ENCODE data around the gene GSTA2. TPM values are rescaled to one million over a fixed set of nuclear protein-coding genes. Genes with fewer than 3 reads are reported as not detected.
"Not testable (repeated sequence)": the region's sequence is repeated elsewhere in the genome, so short reads cannot be mapped to it uniquely, and the experiment has no call there.

The GSTA2 gene
- total and polyA plus RNA-seq, 8 donors, result 0.13 to 2.7 TPM; not detected in 6

DNA sequence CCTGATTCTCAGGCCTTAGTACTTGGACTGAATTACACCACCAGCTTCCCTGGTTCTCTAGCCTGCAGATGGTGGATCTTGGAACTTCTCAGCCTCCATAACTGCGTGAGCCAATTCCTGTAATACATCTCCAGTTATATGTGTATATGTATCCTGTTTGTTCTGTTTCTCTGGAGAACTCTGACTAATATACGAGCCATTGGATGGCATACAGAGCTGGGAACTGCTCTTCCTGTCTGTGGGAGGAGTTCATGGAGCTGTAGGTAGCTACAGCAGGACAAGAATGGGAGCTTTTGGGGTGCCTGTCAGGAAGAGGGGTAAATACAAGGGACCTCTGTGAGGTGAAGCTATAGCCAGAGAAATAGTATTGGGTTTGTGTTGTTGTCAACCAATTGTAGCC lies 51.1 kb downstream of the GSTA2 start:
- TF ChIP-seq, protein P1, sequence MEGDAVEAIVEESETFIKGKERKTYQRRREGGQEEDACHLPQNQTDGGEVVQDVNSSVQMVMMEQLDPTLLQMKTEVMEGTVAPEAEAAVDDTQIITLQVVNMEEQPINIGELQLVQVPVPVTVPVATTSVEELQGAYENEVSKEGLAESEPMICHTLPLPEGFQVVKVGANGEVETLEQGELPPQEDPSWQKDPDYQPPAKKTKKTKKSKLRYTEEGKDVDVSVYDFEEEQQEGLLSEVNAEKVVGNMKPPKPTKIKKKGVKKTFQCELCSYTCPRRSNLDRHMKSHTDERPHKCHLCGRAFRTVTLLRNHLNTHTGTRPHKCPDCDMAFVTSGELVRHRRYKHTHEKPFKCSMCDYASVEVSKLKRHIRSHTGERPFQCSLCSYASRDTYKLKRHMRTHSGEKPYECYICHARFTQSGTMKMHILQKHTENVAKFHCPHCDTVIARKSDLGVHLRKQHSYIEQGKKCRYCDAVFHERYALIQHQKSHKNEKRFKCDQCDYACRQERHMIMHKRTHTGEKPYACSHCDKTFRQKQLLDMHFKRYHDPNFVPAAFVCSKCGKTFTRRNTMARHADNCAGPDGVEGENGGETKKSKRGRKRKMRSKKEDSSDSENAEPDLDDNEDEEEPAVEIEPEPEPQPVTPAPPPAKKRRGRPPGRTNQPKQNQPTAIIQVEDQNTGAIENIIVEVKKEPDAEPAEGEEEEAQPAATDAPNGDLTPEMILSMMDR (IDR thresholded peaks at IDR 0.05), result no peak
- no peak overlapping the region for H3K4me3 ChIP-seq
- H3K9me3 ChIP-seq, result peaks cover 0 to 10% of the 10 kb centered on the region in 2 donors
- H3K36me3 ChIP-seq, result no peaks in the 10 kb centered on the region
- no peak overlapping the region for H3K27ac ChIP-seq
- no peaks in the 10 kb centered on the region for H3K27me3 ChIP-seq
- no peak for DNase-seq
- intact Hi-C loops (cut with DNase I), result no loop called here
- H3K4me1 ChIP-seq, result no peaks in the 10 kb centered on the region
- ATAC-seq, result no peak

GRCh38 chr6:52707963-52708680 lies 55.2 kb downstream of the GSTA2 start:
- Histone ChIP-seq H3K36me3 (no peaks in the 10 kb centered on the region), H3K27ac (no peak overlapping the region), H3K4me3 (no peak overlapping the region), H3K27me3 (no peaks in the 10 kb centered on the region), H3K4me1 (no peaks in the 10 kb centered on the region), H3K9me3 (peaks cover 0 to 10% of the 10 kb centered on the region in 2 donors)
- TF ChIP-seq, protein P1 (IDR thresholded peaks at IDR 0.05), result no peak
- ATAC-seq (no peak), DNase-seq (no peak)
- intact Hi-C loops (cut with DNase I), result no loop called here

DNA sequence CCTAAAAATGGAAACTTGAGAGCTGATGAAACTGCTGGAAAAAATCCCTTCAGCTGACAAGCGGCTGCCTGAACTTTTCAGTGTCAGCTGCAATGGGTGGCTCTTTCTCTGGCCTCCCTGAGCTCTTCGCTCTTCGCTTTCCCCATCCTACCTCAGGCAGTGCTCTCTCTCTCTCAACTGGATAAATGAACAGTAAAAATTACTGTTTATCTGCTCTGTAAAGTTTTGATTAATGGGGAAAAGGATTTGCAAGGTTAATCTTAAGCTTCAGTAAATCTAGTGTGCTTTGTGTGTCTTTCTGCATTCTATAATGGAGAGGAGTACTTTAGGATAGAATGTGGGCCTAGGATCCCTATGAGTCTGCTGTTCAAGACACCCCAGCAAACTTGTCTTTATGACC lies 57.3 kb downstream of the GSTA2 start:
- intact Hi-C loops (cut with DNase I), result no loop called here
- TF ChIP-seq, protein P1 (IDR thresholded peaks at IDR 0.05), result no peak

GRCh38 chr6:52704781-52705502 lies 58.3 kb downstream of the GSTA2 start:
- H3K27me3 ChIP-seq, result peaks cover 0 to 14% of the 10 kb centered on the region in 2 donors
- H3K4me1 ChIP-seq; H3K27ac ChIP-seq; ATAC-seq; H3K9me3 ChIP-seq; intact Hi-C loops (cut with DNase I); H3K4me3 ChIP-seq; DNase-seq; H3K36me3 ChIP-seq: not testable (repeated sequence)

More for the DNA sequence above, 57.3 kb downstream of the GSTA2 start:
- Histone ChIP-seq H3K36me3 (no peaks in the 10 kb centered on the region), H3K4me1 (no peaks in the 10 kb centered on the region), H3K27ac (no peak overlapping the region), H3K4me3 (no peak overlapping the region), H3K9me3 (peaks cover 0 to 10% of the 10 kb centered on the region in 2 donors), H3K27me3 (peaks cover 0 to 6% of the 10 kb centered on the region in 2 donors)
- DNase-seq (no peak), ATAC-seq (no peak)

- no peaks in the 10 kb centered on the region for H3K4me1 ChIP-seq
- H3K27ac ChIP-seq, result no peak overlapping the region
- peaks cover 0 to 16% of the 10 kb centered on the region in 2 donors for H3K27me3 ChIP-seq
- no peaks in the 10 kb centered on the region for H3K36me3 ChIP-seq
- intact Hi-C loops (cut with DNase I), result no loop called here
- no peak for ATAC-seq
- no peak for DNase-seq
- TF ChIP-seq, protein P1 (IDR thresholded peaks at IDR 0.05), result no peak
- H3K9me3 ChIP-seq, result peaks cover 0 to 10% of the 10 kb centered on the region in 2 donors
- H3K4me3 ChIP-seq, result no peak overlapping the region
These were observed 59.2 kb downstream of the GSTA2 start for GRCh38 chr6:52704060-52704459.

Other genes with a start within 250 kb of the GSTA2 start
- gene TRAM2, start 186.4 kb downstream of the GSTA2 start, total RNA-seq, result 10 to 100 TPM; 30.5 to 38.4 TPM
- gene TRAM2, start 186.4 kb downstream of the GSTA2 start, polyA plus RNA-seq (ENCODE audit: insufficient read length in 6 of 6), result 10 to 100 TPM; 22.1 to 28.4 (median 26.6) TPM
- 10 to 100 TPM; 20.6 to 24.1 TPM for gene TMEM14A, start 92.4 kb downstream of the GSTA2 start, total RNA-seq
- gene TMEM14A, start 92.4 kb downstream of the GSTA2 start, polyA plus RNA-seq (ENCODE audit: insufficient read length in 6 of 6), result 10 to 100 TPM; 39.7 to 44.5 (median 41.8) TPM
- 1 to 10 TPM; 3.8 to 9.3 TPM for gene GSTA1, start 40.3 kb upstream of the GSTA2 start, total RNA-seq
- gene GSTA1, start 40.3 kb upstream of the GSTA2 start, polyA plus RNA-seq (ENCODE audit: insufficient read length in 6 of 6), result 1 to 10 TPM in 5 of 6 donors, under 1 TPM in 1; 0.94 to 5.0 (median 3.7) TPM
- not detected for gene GSTA5, start 77.3 kb upstream of the GSTA2 start, total RNA-seq
- not detected for gene GSTA5, start 77.3 kb upstream of the GSTA2 start, polyA plus RNA-seq (ENCODE audit: insufficient read length in 6 of 6)
- gene GSTA3, start 146.2 kb upstream of the GSTA2 start, total RNA-seq, result under 1 TPM in 1 of 2 donors, not detected in 1; 0.50 TPM
- gene GSTA3, start 146.2 kb upstream of the GSTA2 start, polyA plus RNA-seq (ENCODE audit: insufficient read length in 6 of 6), result 1 to 10 TPM in 4 of 6 donors, under 1 TPM in 2; 0.20 to 1.9 (median 1.2) TPM
- 10 to 100 TPM; 49.1 to 63.0 TPM for gene GSTA4, start 231.8 kb upstream of the GSTA2 start, total RNA-seq
- gene GSTA4, start 231.8 kb upstream of the GSTA2 start, polyA plus RNA-seq (ENCODE audit: insufficient read length in 6 of 6), result 100 to 1,000 TPM; 121 to 138 (median 133) TPM